GM19240 (cell line): ENCODE results near the gene HIBADH.

ENCODE experiments used
- DNase-seq: peaks from one replicate; pipeline ENCODE4 v3.0.0; 2011; ENCODE audit warnings: low spot score; ENCODE audit not compliant: insufficient read length

Gene HIBADH

GRCh38 chr7:27636326-27637006 lies 26.2 kb downstream of the HIBADH start:
- DNase-seq: no peak

- no peak for DNase-seq
These were observed 27.0 kb downstream of the HIBADH start for GRCh38 chr7:27635728-27636127.

GRCh38 chr7:27634671-27635493 lies 27.8 kb downstream of the HIBADH start:
- DNase-seq: no peak

GRCh38 chr7:27633062-27633461 lies 29.6 kb downstream of the HIBADH start:
- DNase-seq: no peak

GRCh38 chr7:27631391-27631790 lies 31.3 kb downstream of the HIBADH start:
- DNase-seq: no peak

GRCh38 chr7:27627146-27627545 lies 35.5 kb downstream of the HIBADH start:
- DNase-seq: no peak

- no peak for DNase-seq
These were observed 43.2 kb downstream of the HIBADH start for GRCh38 chr7:27619492-27619891.

- DNase-seq: no peak
These were observed 44.9 kb downstream of the HIBADH start for GRCh38 chr7:27617651-27618381.

- DNase-seq: no peak
These were observed 45.7 kb downstream of the HIBADH start for GRCh38 chr7:27616914-27617548.

- DNase-seq: no peak
These were observed 46.5 kb downstream of the HIBADH start for GRCh38 chr7:27616186-27616491.

- no peak for DNase-seq
These were observed 47.1 kb downstream of the HIBADH start for GRCh38 chr7:27615420-27616185.

GRCh38 chr7:27614095-27614494 lies 48.6 kb downstream of the HIBADH start:
- DNase-seq: no peak

- no peak for DNase-seq
These were observed 51.6 kb downstream of the HIBADH start for GRCh38 chr7:27611059-27611458.

GRCh38 chr7:27608776-27609495 lies 53.7 kb downstream of the HIBADH start:
- DNase-seq: no peak

GRCh38 chr7:27607210-27607606 lies 55.5 kb downstream of the HIBADH start:
- DNase-seq: no peak

- no peak for DNase-seq
These were observed 56.1 kb downstream of the HIBADH start for GRCh38 chr7:27606270-27607209.

GRCh38 chr7:27605689-27606269 lies 56.9 kb downstream of the HIBADH start:
- DNase-seq: no peak

GRCh38 chr7:27605283-27605682 lies 57.4 kb downstream of the HIBADH start:
- DNase-seq: no peak

GRCh38 chr7:27603813-27604212 lies 58.9 kb downstream of the HIBADH start:
- DNase-seq: no peak
